Activated CD8-positive, alpha-beta memory T cell treated with anti-CD3 and anti-CD28 coated beads for 1 hour (primary cell): Measurements from ENCODE around the gene RHBDD2.
A peak's percentile ranks its signal among the peaks of the same experiment; 100 is the strongest.
"Not testable (repeated sequence)": the region's sequence is repeated elsewhere in the genome, so short reads cannot be mapped to it uniquely, and the experiment has no call there.

ENCODE experiments used
- DNase-seq, 2 donors: peaks; one replicate each; pipeline ENCODE4 v3.0.0-alpha.2; 2020; ENCODE audit warnings: low read depth in 1 of 2; ENCODE audit errors: extremely low read depth in 1 of 2

RHBDD2 gene

GRCh38 chr7:75878769-75879611 is at the start of gene RHBDD2:
Gene RHBDD2 (plus strand): TSS chr7:75879034. CDS start chr7:75879083, 49 bp downstream.
- DNase-seq: peak; percentile 86 to 95

- not testable (repeated sequence) for DNase-seq
Measured at GRCh38 chr7:75829656-75830055, 49.2 kb upstream of the RHBDD2 start.

- DNase-seq: no peak
Measured at GRCh38 chr7:75830978-75831377, 47.9 kb upstream of the RHBDD2 start.

GRCh38 chr7:75833662-75834061 is 45.2 kb upstream of the RHBDD2 start:
- DNase-seq: not testable (repeated sequence)

- no peak for DNase-seq
Measured at GRCh38 chr7:75835688-75836285, 43.0 kb upstream of the RHBDD2 start.

- DNase-seq: no peak
Measured at GRCh38 chr7:75836798-75837197, 42.0 kb upstream of the RHBDD2 start.

GRCh38 chr7:75838281-75838930 is 40.4 kb upstream of the RHBDD2 start:
- not testable (repeated sequence) for DNase-seq

- DNase-seq: no peak
Measured at GRCh38 chr7:75840029-75840428, 38.8 kb upstream of the RHBDD2 start.

- DNase-seq: no peak
Measured at GRCh38 chr7:75842836-75843446, 35.9 kb upstream of the RHBDD2 start.

GRCh38 chr7:75843613-75844116 is 35.2 kb upstream of the RHBDD2 start:
- DNase-seq: no peak

- no peak for DNase-seq
Measured at GRCh38 chr7:75844158-75844557, 34.7 kb upstream of the RHBDD2 start.

GRCh38 chr7:75845132-75845531 is 33.7 kb upstream of the RHBDD2 start:
- not testable (repeated sequence) for DNase-seq

- no peak for DNase-seq
Measured at GRCh38 chr7:75847707-75848106, 31.1 kb upstream of the RHBDD2 start.

- DNase-seq: no peak
Measured at GRCh38 chr7:75849573-75849972, 29.3 kb upstream of the RHBDD2 start.

GRCh38 chr7:75850235-75850634 is 28.6 kb upstream of the RHBDD2 start:
- DNase-seq: no peak

- no peak for DNase-seq
Measured at GRCh38 chr7:75854233-75854632, 24.6 kb upstream of the RHBDD2 start.

GRCh38 chr7:75854813-75855345 is 24.0 kb upstream of the RHBDD2 start:
- DNase-seq: not testable (repeated sequence)

GRCh38 chr7:75856536-75856935 is 22.3 kb upstream of the RHBDD2 start:
- no peak for DNase-seq

- DNase-seq: no peak
Measured at GRCh38 chr7:75858410-75858809, 20.4 kb upstream of the RHBDD2 start.

- no peak for DNase-seq
Measured at GRCh38 chr7:75861636-75862035, 17.2 kb upstream of the RHBDD2 start.

GRCh38 chr7:75864251-75864650 is 14.6 kb upstream of the RHBDD2 start:
- DNase-seq: not testable (repeated sequence)
